ENCODE data around the gene TTC38. TPM values are rescaled to one million over a fixed set of nuclear protein-coding genes. Genes with fewer than 3 reads are reported as not detected.
A peak's percentile ranks its signal among the peaks of the same experiment; 100 is the strongest.

Gene TTC38
- total RNA-seq, 1 donor from 2014 or later: 47.3 TPM

- H3K27me3 Mint-ChIP-seq: no peaks in the 10 kb centered on the region
- H3K36me3 Mint-ChIP-seq (ENCODE audit: insufficient read depth): peaks cover 20% of the 10 kb centered on the region
- TF ChIP-seq, protein P1, sequence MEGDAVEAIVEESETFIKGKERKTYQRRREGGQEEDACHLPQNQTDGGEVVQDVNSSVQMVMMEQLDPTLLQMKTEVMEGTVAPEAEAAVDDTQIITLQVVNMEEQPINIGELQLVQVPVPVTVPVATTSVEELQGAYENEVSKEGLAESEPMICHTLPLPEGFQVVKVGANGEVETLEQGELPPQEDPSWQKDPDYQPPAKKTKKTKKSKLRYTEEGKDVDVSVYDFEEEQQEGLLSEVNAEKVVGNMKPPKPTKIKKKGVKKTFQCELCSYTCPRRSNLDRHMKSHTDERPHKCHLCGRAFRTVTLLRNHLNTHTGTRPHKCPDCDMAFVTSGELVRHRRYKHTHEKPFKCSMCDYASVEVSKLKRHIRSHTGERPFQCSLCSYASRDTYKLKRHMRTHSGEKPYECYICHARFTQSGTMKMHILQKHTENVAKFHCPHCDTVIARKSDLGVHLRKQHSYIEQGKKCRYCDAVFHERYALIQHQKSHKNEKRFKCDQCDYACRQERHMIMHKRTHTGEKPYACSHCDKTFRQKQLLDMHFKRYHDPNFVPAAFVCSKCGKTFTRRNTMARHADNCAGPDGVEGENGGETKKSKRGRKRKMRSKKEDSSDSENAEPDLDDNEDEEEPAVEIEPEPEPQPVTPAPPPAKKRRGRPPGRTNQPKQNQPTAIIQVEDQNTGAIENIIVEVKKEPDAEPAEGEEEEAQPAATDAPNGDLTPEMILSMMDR (IDR thresholded peaks at IDR 0.05; ENCODE audit: unreplicated experiment): no peak
- no peak for DNase-seq (ENCODE audit: low spot score, unreplicated experiment)
- peak overlapping the region; percentile 31 for H3K4me3 Mint-ChIP-seq (ENCODE audit: low read depth)
- no peak overlapping the region for H3K27ac Mint-ChIP-seq
- H3K9me3 Mint-ChIP-seq (ENCODE audit: low read depth): no peaks in the 10 kb centered on the region
- H3K4me1 Mint-ChIP-seq (ENCODE audit: low read depth): peaks cover 21% of the 10 kb centered on the region
These were observed 27.0 kb downstream of the TTC38 start for GRCh38 chr22:46294784-46295183.

DNA sequence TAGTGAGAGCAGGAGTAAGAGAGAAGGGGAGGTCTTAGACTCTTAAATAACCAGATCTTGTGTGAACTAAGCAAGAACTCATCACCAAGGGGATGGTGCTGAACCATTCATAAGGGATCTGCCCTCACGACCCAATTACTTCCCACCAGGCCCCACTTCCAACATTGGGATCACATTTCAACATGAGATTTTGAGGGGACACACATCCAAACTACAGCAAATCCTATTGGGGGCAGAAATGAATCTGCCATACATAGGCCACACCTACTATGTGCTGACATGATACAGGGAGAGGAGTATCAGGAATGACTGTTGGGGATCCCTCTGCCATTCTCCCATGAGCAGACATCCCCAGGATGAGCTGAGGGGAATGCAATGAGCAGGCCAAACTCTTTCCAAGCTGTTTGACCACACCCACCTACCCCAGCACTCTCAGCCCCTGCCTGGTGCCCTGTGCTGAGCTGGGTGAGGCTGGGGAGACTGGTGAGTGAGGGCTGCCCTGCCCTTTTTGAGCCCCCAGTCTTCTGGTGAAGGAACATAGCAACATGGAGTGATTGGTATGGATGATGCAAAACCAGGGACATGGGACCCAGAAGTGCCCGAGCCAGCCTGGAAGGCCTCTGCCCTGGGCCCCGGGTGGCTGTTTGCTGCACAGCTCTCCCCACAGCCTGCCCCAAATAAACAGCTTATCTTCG, 27.6 kb downstream of the TTC38 start:
- no peaks in the 10 kb centered on the region for H3K27me3 Mint-ChIP-seq
- peak overlapping the region; percentile 91 for H3K4me3 Mint-ChIP-seq (ENCODE audit: low read depth)
- peaks cover 21% of the 10 kb centered on the region for H3K4me1 Mint-ChIP-seq (ENCODE audit: low read depth)
- DNase-seq (ENCODE audit: low spot score, unreplicated experiment): no peak
- no peaks in the 10 kb centered on the region for H3K9me3 Mint-ChIP-seq (ENCODE audit: low read depth)
- TF ChIP-seq, protein P1 (IDR thresholded peaks at IDR 0.05; ENCODE audit: unreplicated experiment): no peak
- H3K27ac Mint-ChIP-seq: no peak overlapping the region
- H3K36me3 Mint-ChIP-seq (ENCODE audit: insufficient read depth): peaks cover 19% of the 10 kb centered on the region

GRCh38 chr22:46296257-46297150, 28.7 kb downstream of the TTC38 start, which contains the start of gene GTSE1:
TSS of gene GTSE1 (plus strand) at chr22:46296870. CDS start at chr22:46297401, 531 bp downstream.
- Mint-ChIP-seq H3K4me1 (ENCODE audit: low read depth) (peaks cover 21% of the 10 kb centered on the region), H3K36me3 (ENCODE audit: insufficient read depth) (peaks cover 18% of the 10 kb centered on the region), H3K9me3 (ENCODE audit: low read depth) (no peaks in the 10 kb centered on the region), H3K4me3 (ENCODE audit: low read depth) (peak within 1 kb of the TSS; percentile 91), H3K27ac (peak within 1 kb of the TSS; percentile 96), H3K27me3 (no peaks in the 10 kb centered on the region)
- TF ChIP-seq, protein P1 (IDR thresholded peaks at IDR 0.05; ENCODE audit: unreplicated experiment): no peak
- peak; percentile 94 for DNase-seq (ENCODE audit: low spot score, unreplicated experiment)

GRCh38 chr22:46297151-46297812, 29.5 kb downstream of the TTC38 start:
- DNase-seq (ENCODE audit: low spot score, unreplicated experiment): no peak
- Mint-ChIP-seq H3K36me3 (ENCODE audit: insufficient read depth) (peaks cover 15% of the 10 kb centered on the region), H3K27me3 (no peaks in the 10 kb centered on the region), H3K27ac (peak overlapping the region; percentile 76), H3K9me3 (ENCODE audit: low read depth) (no peaks in the 10 kb centered on the region), H3K4me1 (ENCODE audit: low read depth) (peaks cover 21% of the 10 kb centered on the region), H3K4me3 (ENCODE audit: low read depth) (peak overlapping the region; percentile 91)
- TF ChIP-seq, protein P1 (IDR thresholded peaks at IDR 0.05; ENCODE audit: unreplicated experiment): no peak

DNA sequence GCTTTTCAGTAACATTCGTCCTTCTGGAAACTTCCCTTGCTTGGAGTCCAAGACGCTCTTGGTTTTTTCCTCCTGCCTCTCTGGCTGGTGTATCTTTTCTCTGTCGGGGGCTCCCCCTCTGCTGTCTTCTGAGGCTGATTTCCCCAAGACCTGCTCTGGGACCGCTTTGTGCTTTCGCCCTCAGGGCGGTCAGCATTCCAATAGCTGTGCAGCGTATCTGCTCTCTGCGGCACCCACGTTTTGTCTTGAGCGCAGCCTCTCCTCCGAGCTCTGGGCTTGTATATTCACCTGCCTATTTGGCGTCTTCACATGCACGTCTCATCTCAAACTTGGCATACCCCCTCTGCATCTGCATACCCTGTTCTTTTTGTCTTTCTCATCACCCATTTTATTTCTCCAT, 31.3 kb downstream of the TTC38 start:
- H3K27ac Mint-ChIP-seq: no peak overlapping the region
- H3K27me3 Mint-ChIP-seq: no peaks in the 10 kb centered on the region
- TF ChIP-seq, protein P1 (IDR thresholded peaks at IDR 0.05; ENCODE audit: unreplicated experiment): no peak
- peaks cover 13% of the 10 kb centered on the region for H3K36me3 Mint-ChIP-seq (ENCODE audit: insufficient read depth)
- no peak for DNase-seq (ENCODE audit: low spot score, unreplicated experiment)
- peak overlapping the region; percentile 54 for H3K4me3 Mint-ChIP-seq (ENCODE audit: low read depth)
- no peaks in the 10 kb centered on the region for H3K9me3 Mint-ChIP-seq (ENCODE audit: low read depth)
- peaks cover 23% of the 10 kb centered on the region for H3K4me1 Mint-ChIP-seq (ENCODE audit: low read depth)

Measured in progenitor cell of endocrine pancreas (in vitro differentiated cells).